A673 (cell line): ENCODE measurements around the gene UGT1A9.

Source experiments
- EZH2 ChIP-seq: fragments of 200-600 bp; sonication (generic); IDR thresholded peaks from 2 replicates; pipeline ENCODE4 v1.6.1; 2017; ENCODE audit warnings: borderline replicate concordance, low read depth, mild to moderate bottlenecking, mixed read lengths, antibody characterized with exemption, low read length; ENCODE audit not compliant: poor library complexity, severe bottlenecking
- TF ChIP-seq, protein P1 (sequence below): fragments of 300-800, 200-600 bp; sonication (generic); conservative IDR thresholded peaks from 2 replicates; pipeline ENCODE4 v1.5.1; 2017; ENCODE audit warnings: low read depth, mild to moderate bottlenecking, antibody characterized with exemption, low read length, moderate library complexity, mixed read lengths

DNA sequence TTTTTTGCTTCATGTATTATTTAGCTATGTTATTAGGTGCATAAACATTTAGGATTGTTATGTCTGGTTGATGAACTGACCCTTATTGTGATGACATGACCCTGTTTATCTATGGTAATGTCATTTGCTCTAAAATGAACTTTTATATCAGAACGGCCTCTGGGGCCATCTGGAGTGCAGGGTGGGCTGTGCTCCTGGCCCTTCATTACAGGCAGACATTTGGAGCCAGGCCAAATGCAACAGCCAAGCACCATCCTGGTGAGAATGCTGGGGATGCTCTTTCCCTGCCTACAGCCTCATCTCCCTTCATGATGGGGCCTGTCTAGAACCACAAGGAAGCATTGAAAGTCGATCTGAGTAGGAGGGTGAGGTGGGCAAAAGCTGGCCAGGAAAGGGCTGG is 144.6 kb downstream of the UGT1A9 start:
- no peak for TF ChIP-seq EZH2
- TF ChIP-seq, protein P1, sequence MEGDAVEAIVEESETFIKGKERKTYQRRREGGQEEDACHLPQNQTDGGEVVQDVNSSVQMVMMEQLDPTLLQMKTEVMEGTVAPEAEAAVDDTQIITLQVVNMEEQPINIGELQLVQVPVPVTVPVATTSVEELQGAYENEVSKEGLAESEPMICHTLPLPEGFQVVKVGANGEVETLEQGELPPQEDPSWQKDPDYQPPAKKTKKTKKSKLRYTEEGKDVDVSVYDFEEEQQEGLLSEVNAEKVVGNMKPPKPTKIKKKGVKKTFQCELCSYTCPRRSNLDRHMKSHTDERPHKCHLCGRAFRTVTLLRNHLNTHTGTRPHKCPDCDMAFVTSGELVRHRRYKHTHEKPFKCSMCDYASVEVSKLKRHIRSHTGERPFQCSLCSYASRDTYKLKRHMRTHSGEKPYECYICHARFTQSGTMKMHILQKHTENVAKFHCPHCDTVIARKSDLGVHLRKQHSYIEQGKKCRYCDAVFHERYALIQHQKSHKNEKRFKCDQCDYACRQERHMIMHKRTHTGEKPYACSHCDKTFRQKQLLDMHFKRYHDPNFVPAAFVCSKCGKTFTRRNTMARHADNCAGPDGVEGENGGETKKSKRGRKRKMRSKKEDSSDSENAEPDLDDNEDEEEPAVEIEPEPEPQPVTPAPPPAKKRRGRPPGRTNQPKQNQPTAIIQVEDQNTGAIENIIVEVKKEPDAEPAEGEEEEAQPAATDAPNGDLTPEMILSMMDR, result no peak
